ENCODE results near the gene EEFSEC. TPM values are rescaled to one million over a fixed set of nuclear protein-coding genes. Genes with fewer than 3 reads are reported as not detected.

Gene EEFSEC
- total RNA-seq, 4 donors from 2014 or later = 11.7 to 23.0 (median 14.9) TPM

DNA sequence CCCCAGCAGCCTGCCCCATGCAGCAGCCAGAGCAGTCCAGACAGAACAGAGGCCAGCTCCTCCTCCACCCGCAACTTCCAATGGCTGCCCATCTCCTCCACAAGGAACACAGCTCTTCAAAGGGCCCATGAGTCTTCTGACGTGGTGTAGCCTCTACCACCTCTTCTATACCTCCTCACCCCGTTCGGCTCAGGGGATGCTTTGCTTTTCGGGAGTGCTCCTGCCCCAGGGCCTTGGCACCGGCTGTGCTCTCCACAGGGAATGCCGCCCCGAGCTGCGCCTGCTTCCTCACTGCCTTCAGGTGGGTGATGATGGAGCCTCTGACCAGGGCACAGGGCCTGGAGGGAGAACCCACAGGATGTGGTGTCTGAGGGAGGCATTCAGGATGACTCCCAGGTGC is 298.8 kb downstream of the EEFSEC start:
- DNase-seq (ENCODE audit: low spot score) (no peak), ATAC-seq (ENCODE audit: low FRiP score) (no peak)
- TF ChIP-seq, protein P1, sequence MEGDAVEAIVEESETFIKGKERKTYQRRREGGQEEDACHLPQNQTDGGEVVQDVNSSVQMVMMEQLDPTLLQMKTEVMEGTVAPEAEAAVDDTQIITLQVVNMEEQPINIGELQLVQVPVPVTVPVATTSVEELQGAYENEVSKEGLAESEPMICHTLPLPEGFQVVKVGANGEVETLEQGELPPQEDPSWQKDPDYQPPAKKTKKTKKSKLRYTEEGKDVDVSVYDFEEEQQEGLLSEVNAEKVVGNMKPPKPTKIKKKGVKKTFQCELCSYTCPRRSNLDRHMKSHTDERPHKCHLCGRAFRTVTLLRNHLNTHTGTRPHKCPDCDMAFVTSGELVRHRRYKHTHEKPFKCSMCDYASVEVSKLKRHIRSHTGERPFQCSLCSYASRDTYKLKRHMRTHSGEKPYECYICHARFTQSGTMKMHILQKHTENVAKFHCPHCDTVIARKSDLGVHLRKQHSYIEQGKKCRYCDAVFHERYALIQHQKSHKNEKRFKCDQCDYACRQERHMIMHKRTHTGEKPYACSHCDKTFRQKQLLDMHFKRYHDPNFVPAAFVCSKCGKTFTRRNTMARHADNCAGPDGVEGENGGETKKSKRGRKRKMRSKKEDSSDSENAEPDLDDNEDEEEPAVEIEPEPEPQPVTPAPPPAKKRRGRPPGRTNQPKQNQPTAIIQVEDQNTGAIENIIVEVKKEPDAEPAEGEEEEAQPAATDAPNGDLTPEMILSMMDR (IDR thresholded peaks at IDR 0.05) = no peak

DNA sequence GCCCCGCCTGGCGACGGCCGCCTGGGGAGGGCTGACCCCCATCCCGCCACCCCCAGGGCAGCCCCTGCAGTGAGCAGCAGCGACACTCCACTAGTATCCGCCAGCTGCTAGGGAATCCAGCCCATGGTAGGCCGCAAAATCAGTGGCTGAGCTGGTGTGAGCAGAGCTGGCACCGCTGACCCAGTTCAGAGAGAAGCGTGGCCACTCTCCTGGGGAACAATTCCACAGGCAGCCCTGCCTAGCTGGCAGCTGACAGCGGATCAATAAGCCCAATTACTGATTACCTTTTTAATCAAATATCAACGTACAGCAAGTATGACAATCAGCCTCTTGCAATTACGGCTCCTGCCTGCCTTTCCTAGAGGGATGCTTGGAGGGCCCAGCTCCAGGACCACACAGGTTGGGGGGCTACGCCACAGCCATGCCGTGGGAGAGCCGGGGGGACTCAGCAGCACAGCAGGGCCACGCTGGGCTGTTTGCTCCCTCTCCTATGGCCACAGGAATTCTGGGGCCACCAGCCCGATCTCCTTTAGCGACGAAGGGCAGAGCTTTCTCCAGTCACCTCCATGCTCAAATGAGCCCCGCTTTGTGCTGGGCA is 299.5 kb downstream of the EEFSEC start:
- no peak for DNase-seq (ENCODE audit: low spot score)
- ATAC-seq (ENCODE audit: low FRiP score) = no peak
- TF ChIP-seq, protein P1 (IDR thresholded peaks at IDR 0.05) = no peak

DNA sequence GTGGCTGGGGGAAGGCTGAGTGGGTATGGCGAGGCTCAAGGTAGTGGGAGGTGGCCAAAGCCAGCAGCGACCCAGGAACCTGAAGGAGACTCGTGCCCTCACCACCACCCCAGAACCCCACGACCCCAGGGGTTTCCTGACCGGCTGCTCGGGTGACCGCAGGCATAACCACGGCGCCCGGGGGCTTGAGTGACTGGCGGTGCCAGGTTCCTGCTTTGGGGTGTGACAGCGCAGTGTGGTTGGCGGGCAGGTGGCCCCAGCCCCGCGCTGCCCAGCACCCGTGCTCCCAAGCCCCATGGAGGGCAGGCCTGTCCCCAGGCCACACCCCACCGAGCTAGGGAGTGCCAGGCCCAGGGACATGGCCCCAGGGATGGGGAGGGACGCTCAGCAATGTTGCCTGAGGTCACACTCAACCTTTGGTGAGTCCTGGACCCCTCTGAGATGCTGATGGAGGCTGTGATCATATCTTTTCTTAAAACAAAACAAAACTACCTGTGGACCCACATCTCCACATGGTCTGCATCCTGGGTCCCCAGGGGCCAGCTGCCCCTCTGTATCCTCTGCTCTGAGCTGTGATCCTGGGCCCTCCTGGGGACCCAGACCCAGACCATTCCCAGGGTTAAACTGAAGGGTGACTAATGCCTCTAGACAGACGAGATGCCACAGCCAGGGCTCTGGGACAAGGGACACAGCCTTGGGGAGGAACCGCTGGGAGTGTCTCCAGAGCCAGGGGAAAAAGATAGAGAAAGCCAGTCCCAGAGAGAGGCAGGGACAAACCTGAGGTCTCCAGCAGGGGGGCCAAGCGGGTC is 300.4 kb downstream of the EEFSEC start:
- ATAC-seq (ENCODE audit: low FRiP score) (no peak), DNase-seq (ENCODE audit: low spot score) (no peak)
- TF ChIP-seq, protein P1 (IDR thresholded peaks at IDR 0.05) = no peak

DNA sequence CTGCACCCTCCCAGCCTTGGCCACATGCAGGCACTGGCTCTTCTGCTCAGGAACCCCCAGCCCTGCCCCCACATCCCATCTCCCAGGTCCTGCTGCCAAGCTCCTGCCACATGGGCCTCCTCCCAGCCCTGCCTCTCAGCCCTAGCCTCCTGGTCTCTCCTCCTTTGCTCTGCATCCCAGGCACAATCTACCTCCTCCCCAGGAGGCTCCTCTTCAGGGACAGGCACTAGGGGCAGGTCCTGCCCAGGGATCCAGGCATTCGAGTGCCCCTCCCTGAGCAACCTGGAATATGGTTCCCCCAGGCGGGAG is 301.0 kb downstream of the EEFSEC start:
- no peak for DNase-seq (ENCODE audit: low spot score)
- no peak for ATAC-seq (ENCODE audit: low FRiP score)
- TF ChIP-seq, protein P1 (IDR thresholded peaks at IDR 0.05) = no peak

DNA sequence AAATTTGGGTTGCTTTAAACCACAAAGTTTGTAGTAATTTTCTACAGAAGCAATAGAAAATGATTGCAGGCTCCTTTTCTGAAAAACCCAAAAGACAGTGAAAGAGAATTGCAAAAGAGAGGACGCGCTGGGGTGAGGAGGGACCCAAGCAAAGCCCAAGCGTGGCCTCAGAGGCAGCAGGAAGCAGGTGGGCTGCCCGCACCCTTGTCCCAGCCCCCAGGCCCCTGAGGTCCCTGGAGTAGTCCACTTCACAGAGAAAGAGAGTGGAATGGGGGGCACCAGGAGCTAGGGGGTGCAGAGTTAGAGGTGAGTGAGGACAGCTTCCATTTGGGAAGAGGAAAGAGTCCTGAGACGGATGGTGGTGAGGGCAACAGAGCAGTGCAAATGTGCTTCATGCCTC is 301.8 kb downstream of the EEFSEC start:
- ATAC-seq (ENCODE audit: low FRiP score) = no peak
- TF ChIP-seq, protein P1 (IDR thresholded peaks at IDR 0.05) = no peak
- DNase-seq (ENCODE audit: low spot score) = no peak

DNA sequence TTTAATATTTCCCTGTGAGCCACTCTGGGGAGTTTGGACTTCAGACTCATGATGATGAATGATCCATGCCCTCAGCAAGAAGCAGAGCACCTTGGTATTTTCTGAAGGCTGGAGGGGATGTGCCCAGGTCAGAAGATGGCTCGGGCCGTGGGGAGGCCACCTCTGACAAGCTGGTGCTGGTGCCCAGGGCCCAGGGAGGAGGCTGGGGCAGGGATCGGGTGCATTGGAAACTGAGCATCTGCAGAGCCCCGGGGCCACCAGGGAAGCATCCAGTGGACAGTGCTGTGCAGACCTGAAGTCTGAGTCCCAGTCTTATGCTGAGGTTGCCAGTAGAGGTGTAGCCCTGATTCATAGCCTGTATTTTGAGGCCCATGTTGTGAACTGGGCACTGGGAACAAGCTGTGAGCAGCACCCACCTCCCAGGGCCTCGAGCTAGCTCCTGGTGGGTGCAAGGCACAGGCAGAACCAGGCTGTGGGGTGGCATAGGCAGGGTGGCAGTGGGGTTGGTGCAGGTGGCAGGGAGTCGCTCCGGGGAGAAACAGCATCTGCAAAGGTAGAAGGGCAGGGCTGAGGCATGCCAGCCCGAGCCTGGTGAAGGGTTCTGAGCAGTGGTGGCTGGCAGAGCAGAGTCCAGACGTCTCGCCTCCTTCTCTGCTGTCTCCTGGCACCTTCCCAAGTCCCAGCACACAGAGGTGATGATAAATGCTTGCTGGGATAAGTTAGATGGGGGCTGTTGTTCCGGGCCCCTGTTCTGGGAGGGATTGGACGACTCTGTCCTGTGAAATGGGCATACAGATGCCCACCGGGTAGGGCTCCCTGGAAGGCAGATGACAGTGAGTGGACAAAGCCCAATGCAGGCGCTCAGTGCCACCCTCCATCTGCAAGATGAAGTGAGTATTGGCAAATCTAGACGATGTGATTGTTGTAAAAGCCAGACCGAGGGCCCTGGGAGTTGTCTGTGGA is 302.8 kb downstream of the EEFSEC start:
- DNase-seq (ENCODE audit: low spot score) (no peak), ATAC-seq (ENCODE audit: low FRiP score) (no peak)
- TF ChIP-seq, protein P1 (IDR thresholded peaks at IDR 0.05) = no peak
